DMS153 treated with DMSO at 0.1 percent for 48 hours (cell line): ENCODE measurements around the gene OSGIN1.
A peak's percentile ranks its signal among the peaks of the same experiment; 100 is the strongest.

Source experiments
- DNase-seq: peaks from one replicate; lab custom pipeline; 2025; ENCODE audit not compliant: unreplicated experiment; lab: John Stamatoyannopoulos, UW

The OSGIN1 gene, protein sequence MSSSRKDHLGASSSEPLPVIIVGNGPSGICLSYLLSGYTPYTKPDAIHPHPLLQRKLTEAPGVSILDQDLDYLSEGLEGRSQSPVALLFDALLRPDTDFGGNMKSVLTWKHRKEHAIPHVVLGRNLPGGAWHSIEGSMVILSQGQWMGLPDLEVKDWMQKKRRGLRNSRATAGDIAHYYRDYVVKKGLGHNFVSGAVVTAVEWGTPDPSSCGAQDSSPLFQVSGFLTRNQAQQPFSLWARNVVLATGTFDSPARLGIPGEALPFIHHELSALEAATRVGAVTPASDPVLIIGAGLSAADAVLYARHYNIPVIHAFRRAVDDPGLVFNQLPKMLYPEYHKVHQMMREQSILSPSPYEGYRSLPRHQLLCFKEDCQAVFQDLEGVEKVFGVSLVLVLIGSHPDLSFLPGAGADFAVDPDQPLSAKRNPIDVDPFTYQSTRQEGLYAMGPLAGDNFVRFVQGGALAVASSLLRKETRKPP

GRCh38 chr16:83952940-83953795 lies at the start of gene OSGIN1:
OSGIN1 (plus strand) TSS chr16:83953240; CDS start chr16:83957672, 4,432 bp downstream.
- DNase-seq: peak; percentile 62

GRCh38 chr16:83903751-83904150 lies 49.3 kb upstream of the OSGIN1 start:
- no peak for DNase-seq

GRCh38 chr16:83906683-83907082 lies 46.4 kb upstream of the OSGIN1 start:
- DNase-seq: no peak

DNA sequence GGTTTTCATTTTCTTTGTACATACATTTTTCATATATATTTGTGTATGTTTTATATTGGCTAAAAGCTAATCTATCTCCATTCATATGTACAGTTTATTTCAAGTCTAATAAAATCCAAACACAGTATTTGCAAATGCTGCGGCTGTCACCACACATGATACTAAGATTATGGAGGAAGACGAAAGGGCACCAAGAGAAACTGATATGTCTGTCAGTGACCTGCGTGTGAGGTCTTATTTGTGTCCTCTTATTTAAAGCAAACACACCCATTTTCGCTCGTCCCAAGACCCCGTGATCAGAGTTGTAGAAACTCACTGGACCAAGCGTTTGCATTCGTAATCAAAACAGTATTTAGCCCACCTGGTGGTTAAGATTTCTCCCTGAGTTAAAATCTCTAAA lies 45.9 kb upstream of the OSGIN1 start:
- no peak for DNase-seq

GRCh38 chr16:83907631-83908250 lies 45.3 kb upstream of the OSGIN1 start:
- no peak for DNase-seq

- no peak for DNase-seq
These were observed 44.2 kb upstream of the OSGIN1 start for GRCh38 chr16:83908798-83909197.

DNA sequence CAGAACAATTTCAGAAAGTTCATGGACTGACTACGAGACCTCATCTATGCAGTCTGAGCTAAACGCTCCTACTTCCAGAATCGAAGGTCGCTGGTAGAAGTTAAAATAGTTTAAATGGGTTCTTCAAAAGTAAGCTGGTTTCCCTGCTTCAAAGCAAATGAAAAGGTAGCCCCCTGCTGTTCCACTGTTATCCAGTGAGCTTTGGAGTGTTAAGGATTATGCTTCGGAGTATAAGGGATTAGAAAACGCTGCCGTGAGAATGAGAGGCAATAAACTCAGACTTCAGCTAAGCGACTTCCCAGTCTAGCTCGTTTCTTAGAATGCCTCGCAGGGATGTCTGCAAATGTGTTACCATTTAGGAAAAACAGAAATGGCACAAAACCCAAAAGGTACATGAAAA lies 41.8 kb upstream of the OSGIN1 start:
- DNase-seq: no peak

DNA sequence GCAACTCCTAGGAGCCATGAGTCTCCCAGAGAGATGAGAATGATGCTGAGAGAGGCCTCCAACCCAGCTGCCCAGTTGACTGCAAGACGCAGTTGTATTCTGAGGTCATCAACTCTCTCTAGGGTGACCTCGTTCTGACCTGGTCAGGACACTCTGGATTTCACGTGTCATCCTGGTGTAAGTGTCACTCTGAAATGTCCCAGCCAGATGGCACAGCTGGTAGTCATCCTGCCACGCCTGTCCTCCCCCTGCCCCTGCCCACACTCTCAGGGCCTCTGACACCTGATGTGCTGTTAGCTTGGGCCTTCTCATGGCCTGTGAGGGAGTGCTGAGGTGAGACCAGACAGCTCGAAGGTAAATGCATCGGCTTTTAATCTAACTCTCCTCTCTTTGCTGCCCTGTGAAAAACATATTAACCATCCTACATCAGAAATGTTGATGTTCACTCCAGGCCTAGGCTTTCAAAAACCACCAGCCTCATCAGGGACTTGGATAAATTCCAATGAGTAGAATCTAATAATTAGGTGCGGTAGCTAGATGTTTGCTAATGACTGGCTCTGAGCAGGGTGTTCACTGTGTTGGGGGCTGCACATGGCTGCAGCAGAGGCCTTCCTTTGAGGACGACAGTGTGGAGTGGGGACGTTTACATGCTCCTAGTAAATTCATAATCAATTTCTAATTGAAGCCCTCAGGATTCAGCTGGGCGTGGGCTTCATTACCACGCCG lies 40.4 kb upstream of the OSGIN1 start:
- DNase-seq: no peak

- DNase-seq: no peak
These were observed 39.8 kb upstream of the OSGIN1 start for GRCh38 chr16:83913245-83913633.

- DNase-seq: no peak
These were observed 38.8 kb upstream of the OSGIN1 start for GRCh38 chr16:83914091-83914710.

DNA sequence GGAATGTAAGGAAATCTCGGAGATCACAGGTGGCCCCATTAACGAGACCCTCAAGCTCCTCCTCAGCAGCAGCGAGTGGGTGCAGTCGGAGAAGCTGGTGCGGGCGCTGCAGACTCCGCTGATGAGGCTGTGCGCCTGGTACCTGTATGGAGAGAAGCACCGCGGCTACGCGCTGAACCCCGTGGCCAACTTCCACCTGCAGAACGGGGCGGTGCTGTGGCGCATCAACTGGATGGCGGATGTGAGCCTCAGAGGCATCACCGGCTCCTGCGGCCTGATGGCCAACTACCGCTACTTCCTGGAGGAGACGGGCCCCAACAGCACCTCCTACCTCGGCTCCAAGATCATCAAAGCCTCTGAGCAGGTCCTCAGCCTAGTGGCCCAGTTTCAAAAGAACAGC lies 38.0 kb upstream of the OSGIN1 start:
- DNase-seq: no peak

DNA sequence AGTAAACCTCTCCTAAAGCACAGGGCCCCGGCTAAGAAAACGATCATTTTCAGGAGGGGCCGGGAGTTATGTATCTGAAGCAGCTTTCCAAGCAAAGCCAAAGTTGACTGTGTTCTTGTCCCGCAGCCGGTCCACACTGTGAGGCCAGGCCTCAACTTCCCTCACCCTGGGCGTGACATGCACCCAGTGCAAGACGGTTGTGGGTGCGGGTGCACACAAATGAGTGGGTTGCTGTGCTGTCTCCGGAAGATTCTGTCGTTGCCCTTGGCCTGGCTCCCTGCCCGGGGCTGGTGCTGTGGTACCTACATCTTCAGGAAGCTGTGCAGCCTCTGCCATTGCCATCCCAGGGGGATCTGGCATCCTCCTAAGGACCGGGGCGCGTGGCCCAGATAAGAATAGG lies 37.5 kb upstream of the OSGIN1 start:
- DNase-seq: no peak

GRCh38 chr16:83917152-83918120 lies 35.6 kb upstream of the OSGIN1 start:
- no peak for DNase-seq

DNA sequence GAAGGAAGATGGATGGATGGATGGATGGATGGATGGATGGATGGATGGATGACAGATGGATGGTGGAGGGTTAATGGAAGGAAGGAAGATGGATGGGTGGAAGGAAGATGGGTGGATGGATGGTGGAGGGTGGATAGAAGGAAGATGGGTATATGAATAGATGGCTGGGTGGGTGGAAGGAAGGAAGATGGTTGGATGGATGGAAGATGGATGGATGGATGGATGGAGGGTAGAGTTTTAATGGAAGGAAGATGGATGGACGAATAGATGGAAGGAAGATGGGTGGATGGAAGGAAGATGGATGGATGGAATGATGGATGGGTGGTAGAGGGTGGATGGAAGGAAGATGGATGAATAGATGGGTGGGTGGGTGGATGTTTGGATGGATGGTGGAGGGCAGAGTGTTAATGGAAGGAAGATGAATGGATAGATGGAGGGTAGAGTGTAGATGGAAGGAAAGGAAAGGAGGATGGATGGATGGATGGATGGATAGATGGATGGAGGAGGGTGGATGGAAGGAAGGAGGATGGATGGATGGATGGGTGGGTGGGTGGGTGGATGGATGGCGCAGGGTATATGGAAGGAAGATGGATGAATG lies 32.0 kb upstream of the OSGIN1 start:
- DNase-seq: no peak

GRCh38 chr16:83923581-83924365 lies 29.3 kb upstream of the OSGIN1 start:
- no peak for DNase-seq

DNA sequence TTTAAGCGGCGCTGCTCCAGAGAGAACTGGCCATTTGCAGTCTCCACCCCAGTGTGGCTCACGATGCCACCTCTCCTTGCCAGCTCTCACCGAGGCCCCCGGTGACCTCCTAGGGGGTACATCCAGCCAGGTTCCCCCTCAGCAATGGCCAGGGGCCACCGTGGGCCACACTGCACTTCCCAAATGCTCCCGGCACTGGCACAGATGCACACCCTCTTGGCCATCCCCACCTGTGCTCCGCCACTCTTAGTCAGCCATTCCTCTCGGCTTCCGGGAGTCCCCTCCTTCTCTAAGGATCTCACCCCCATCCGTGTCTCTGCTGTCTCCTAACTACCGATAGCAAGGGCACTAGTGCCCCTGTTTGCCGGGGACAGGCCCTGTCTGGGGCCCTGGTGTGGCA lies 28.4 kb upstream of the OSGIN1 start:
- DNase-seq: no peak

DNA sequence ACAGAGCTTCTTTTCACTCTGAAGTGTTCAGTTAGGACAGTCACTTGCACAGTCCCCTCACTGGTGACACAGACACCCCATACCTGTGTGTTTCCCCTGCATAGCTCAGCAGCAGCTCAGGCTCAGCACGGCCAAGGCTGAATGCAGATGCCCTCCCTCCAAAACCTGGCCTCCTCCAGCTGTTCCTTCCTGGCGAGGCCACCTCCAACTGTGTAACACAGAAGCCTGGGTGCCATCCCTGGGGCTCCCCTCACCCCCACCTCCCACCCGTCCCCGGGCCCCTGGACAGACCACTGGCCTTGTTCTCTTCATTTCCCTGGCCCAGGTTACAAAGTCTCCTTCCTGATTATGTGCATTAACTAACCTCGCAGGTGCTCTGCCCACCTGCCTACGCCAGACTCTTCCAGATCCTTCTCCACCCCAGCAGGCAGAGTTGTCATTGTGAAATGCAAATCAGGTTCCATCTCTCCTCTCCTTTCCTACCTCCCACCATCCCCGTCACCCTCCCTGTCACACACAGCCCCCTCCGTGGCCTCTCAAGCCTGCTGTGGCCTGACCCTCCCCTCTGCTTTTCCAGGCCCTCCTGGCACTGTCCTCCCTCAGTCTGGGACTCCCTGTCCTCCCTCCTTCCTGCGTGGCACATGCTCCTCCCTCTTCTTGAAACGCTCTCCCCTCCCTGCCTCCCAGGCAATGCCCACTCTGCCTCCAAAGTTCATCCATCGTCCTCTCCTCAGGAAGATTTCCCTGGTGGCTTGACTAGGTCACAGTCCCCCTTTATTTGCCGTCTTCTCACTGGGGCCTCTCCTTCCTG lies 27.7 kb upstream of the OSGIN1 start:
- DNase-seq: no peak
